ENCODE results near the gene BANF1.

- no peak for TF ChIP-seq YY1 (IDR thresholded peaks at IDR 0.05)
- TF ChIP-seq JUND (IDR thresholded peaks at IDR 0.05): no peak
- no peak for TF ChIP-seq CTCF (IDR thresholded peaks at IDR 0.05; ENCODE audit: low read depth, low read length, missing input control)
Measured at GRCh38 chr11:65983589-65983987, 18.7 kb upstream of the BANF1 start.
